HEK293 (cell line): ENCODE measurements around the gene DDX25.

ENCODE experiments used
- CTCF ChIA-PET: fragments of 350-600 bp; formaldehyde crosslinking; extraction: SDS; loops from one replicate; lab custom pipeline; 2021; ENCODE audit warnings: antibody characterized with exemption; lab: Yijun Ruan, JAX
- POLR2A ChIA-PET: fragments of 300-600 bp; formaldehyde crosslinking; extraction: SDS; loops from one replicate; lab custom pipeline; 2020; ENCODE audit warnings: antibody characterized with exemption, inconsistent platforms; lab: Yijun Ruan, JAX
- H3K27ac ChIP-seq: fragments of 200-500 bp; sonication (Bioruptor generic); 2 replicates; pipeline ENCODE4 v1.5.1; 2014; ENCODE audit warnings: low read depth, low read length, control low read depth, inconsistent platforms; ENCODE audit errors: extremely low read depth
- H3K36me3 ChIP-seq, 2 experiments: fragments of 200-500 bp in 1 of 2; sonication (Bioruptor generic) in 1 of 2; 1 replicate in 1 of 2; 2 replicates in 1 of 2; pipeline ENCODE4 v1.5.1; 2014 to 2017; ENCODE audit warnings: inconsistent platforms in 2 of 2, low read length in 2 of 2; ENCODE audit not compliant: control insufficient read depth in 2 of 2, insufficient read depth in 1 of 2
- H3K4me1 ChIP-seq: fragments of 200-500 bp; sonication (Bioruptor generic); 2 replicates; pipeline ENCODE4 v1.5.1; 2014; ENCODE audit warnings: mild to moderate bottlenecking, low read length, inconsistent platforms; ENCODE audit not compliant: control insufficient read depth, insufficient read depth
- H3K4me3 ChIP-seq: 2 replicates; pipeline ENCODE4 v1.5.1; 2011; ENCODE audit warnings: low read depth, mild to moderate bottlenecking, control low read depth, low read length, moderate library complexity
- H3K9me3 ChIP-seq: fragments of 200-500 bp; sonication (Bioruptor generic); 2 replicates; pipeline ENCODE4 v1.5.1; 2014; ENCODE audit warnings: low read depth, low read length, inconsistent platforms; ENCODE audit not compliant: control insufficient read depth, insufficient read depth
- MYNN ChIP-seq: fragments of 450-650 bp; formaldehyde crosslinking; IDR thresholded peaks from 2 replicates; pipeline ENCODE4 v1.5.1; 2016; ENCODE audit warnings: missing biosample characterization, missing genetic modification characterization, borderline replicate concordance
- SP3 ChIP-seq: fragments of 450-650 bp; formaldehyde crosslinking; IDR thresholded peaks from 2 replicates; pipeline ENCODE4 v1.5.1; 2016; ENCODE audit warnings: missing biosample characterization, missing genetic modification characterization
- YY2 ChIP-seq: fragments of 450-650 bp; formaldehyde crosslinking; IDR thresholded peaks from 2 replicates; pipeline ENCODE4 v1.5.1; 2016; ENCODE audit warnings: missing biosample characterization, missing genetic modification characterization
- ZBTB11 ChIP-seq: fragments of 450-650 bp; formaldehyde crosslinking; conservative IDR thresholded peaks from 2 replicates; pipeline ENCODE4 v1.5.1; 2016; ENCODE audit warnings: low read depth, missing biosample characterization, missing genetic modification characterization
- ZEB2 ChIP-seq: fragments of 450-650 bp; formaldehyde crosslinking; IDR thresholded peaks from 2 replicates; pipeline ENCODE4 v1.5.1; 2016; ENCODE audit warnings: missing biosample characterization, missing genetic modification characterization
- ZIC2 ChIP-seq: fragments of 450-650 bp; formaldehyde crosslinking; IDR thresholded peaks from 2 replicates; pipeline ENCODE4 v1.5.1; 2016; ENCODE audit warnings: missing biosample characterization, missing genetic modification characterization
- ZNF114 ChIP-seq: fragments of 450-650 bp; formaldehyde crosslinking; IDR thresholded peaks from 2 replicates; pipeline ENCODE4 v1.5.0; 2017; ENCODE audit warnings: missing biosample characterization, missing genetic modification characterization
- ZNF121 ChIP-seq: fragments of 450-650 bp; formaldehyde crosslinking; IDR thresholded peaks from 2 replicates; pipeline ENCODE4 v1.5.1; 2016; ENCODE audit warnings: missing biosample characterization, missing genetic modification characterization
- ZNF133 ChIP-seq: fragments of 450-650 bp; formaldehyde crosslinking; IDR thresholded peaks from 2 replicates; pipeline ENCODE4 v1.5.1; 2016; ENCODE audit warnings: missing biosample characterization, missing genetic modification characterization
- ZNF19 ChIP-seq: fragments of 450-650 bp; formaldehyde crosslinking; IDR thresholded peaks from 2 replicates; pipeline ENCODE4; 2016; ENCODE audit warnings: missing biosample characterization, missing genetic modification characterization, low read depth
- ZNF202 ChIP-seq: fragments of 450-650 bp; formaldehyde crosslinking; IDR thresholded peaks from 2 replicates; pipeline ENCODE4 v1.5.1; 2016; ENCODE audit warnings: missing biosample characterization, missing genetic modification characterization, borderline replicate concordance
- ZNF24 ChIP-seq: fragments of 450-650 bp; formaldehyde crosslinking; IDR thresholded peaks from 2 replicates; pipeline ENCODE4 v1.5.1; 2016; ENCODE audit warnings: missing biosample characterization, missing genetic modification characterization
- ZNF529 ChIP-seq: fragments of 450-650 bp; formaldehyde crosslinking; IDR thresholded peaks from 2 replicates; pipeline ENCODE4 v1.5.1; 2017; ENCODE audit warnings: missing genetic modification characterization, missing biosample characterization; ENCODE audit not compliant: insufficient replicate concordance
- ZNF654 ChIP-seq: fragments of 450-650 bp; formaldehyde crosslinking; IDR thresholded peaks from 2 replicates; pipeline ENCODE4 v1.5.1; 2016; ENCODE audit warnings: low read depth, missing biosample characterization, missing genetic modification characterization
- ZNF768 ChIP-seq: fragments of 450-650 bp; formaldehyde crosslinking; IDR thresholded peaks from 2 replicates; pipeline ENCODE4 v1.5.1; 2018; ENCODE audit warnings: missing biosample characterization, mild to moderate bottlenecking, missing genetic modification characterization
- ZNF791 ChIP-seq: fragments of 450-650 bp; formaldehyde crosslinking; IDR thresholded peaks from 2 replicates; pipeline ENCODE4 v1.5.1; 2016; ENCODE audit warnings: missing biosample characterization, missing genetic modification characterization
- ZNF843 ChIP-seq: fragments of 450-650 bp; formaldehyde crosslinking; IDR thresholded peaks from 2 replicates; pipeline ENCODE4 v1.5.1; 2016; ENCODE audit warnings: missing biosample characterization, missing genetic modification characterization
- TF ChIP-seq, protein P1 (sequence below): fragments of 450-650 bp; formaldehyde crosslinking; IDR thresholded peaks from 2 replicates; pipeline ENCODE4 v1.5.0; 2017; ENCODE audit warnings: missing biosample characterization, missing genetic modification characterization, borderline replicate concordance
- TF ChIP-seq, protein P2 (sequence below): fragments of 450-650 bp; formaldehyde crosslinking; IDR thresholded peaks from 2 replicates; pipeline ENCODE4; 2016; ENCODE audit warnings: missing biosample characterization, missing genetic modification characterization
- TF ChIP-seq, protein P3 (sequence below): fragments of 450-650 bp; formaldehyde crosslinking; IDR thresholded peaks from 2 replicates; pipeline ENCODE4 v1.5.1; 2016; ENCODE audit warnings: missing biosample characterization, missing genetic modification characterization
- TF ChIP-seq, protein P4 (sequence below): fragments of 450-650 bp; formaldehyde crosslinking; IDR thresholded peaks from 2 replicates; pipeline ENCODE4 v1.5.1; 2016; ENCODE audit warnings: missing biosample characterization, missing genetic modification characterization

The DDX25 gene

DNA sequence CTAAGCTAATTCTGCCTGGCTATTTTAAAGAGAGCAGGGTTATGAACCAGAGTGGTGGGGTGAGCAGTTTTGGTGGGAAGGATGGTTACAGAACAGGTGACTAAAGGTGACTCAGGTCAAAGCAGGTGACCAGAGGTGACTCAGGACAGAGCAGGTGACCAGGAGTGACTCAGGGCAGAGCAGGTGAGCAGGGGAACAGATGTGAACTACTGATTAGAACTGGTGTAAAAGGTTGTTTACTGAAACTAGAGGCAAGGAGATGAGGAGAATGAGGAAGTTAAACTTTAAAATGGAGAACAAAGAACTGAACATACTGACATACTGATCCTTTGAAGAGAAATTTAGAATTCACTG lies 32.2 kb upstream of the DDX25 start (continued):
- TF ChIP-seq, protein P1, sequence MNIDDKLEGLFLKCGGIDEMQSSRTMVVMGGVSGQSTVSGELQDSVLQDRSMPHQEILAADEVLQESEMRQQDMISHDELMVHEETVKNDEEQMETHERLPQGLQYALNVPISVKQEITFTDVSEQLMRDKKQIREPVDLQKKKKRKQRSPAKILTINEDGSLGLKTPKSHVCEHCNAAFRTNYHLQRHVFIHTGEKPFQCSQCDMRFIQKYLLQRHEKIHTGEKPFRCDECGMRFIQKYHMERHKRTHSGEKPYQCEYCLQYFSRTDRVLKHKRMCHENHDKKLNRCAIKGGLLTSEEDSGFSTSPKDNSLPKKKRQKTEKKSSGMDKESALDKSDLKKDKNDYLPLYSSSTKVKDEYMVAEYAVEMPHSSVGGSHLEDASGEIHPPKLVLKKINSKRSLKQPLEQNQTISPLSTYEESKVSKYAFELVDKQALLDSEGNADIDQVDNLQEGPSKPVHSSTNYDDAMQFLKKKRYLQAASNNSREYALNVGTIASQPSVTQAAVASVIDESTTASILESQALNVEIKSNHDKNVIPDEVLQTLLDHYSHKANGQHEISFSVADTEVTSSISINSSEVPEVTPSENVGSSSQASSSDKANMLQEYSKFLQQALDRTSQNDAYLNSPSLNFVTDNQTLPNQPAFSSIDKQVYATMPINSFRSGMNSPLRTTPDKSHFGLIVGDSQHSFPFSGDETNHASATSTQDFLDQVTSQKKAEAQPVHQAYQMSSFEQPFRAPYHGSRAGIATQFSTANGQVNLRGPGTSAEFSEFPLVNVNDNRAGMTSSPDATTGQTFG (tag by site-specific recombination) = no peak
- TF ChIP-seq ZNF843 = no peak
- TF ChIP-seq ZNF768 (tag by site-specific recombination) = no peak
- TF ChIP-seq, protein P2, sequence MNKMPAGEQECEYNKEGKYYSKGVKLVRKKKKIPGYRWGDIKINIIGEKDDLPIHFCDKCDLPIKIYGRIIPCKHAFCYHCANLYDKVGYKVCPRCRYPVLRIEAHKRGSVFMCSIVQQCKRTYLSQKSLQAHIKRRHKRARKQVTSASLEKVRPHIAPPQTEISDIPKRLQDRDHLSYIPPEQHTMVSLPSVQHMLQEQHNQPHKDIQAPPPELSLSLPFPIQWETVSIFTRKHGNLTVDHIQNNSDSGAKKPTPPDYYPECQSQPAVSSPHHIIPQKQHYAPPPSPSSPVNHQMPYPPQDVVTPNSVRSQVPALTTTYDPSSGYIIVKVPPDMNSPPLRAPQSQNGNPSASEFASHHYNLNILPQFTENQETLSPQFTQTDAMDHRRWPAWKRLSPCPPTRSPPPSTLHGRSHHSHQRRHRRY = no peak
- no peak for TF ChIP-seq MYNN (tag by site-specific recombination)
- no peak for TF ChIP-seq ZBTB11 (tag by site-specific recombination)

DNA sequence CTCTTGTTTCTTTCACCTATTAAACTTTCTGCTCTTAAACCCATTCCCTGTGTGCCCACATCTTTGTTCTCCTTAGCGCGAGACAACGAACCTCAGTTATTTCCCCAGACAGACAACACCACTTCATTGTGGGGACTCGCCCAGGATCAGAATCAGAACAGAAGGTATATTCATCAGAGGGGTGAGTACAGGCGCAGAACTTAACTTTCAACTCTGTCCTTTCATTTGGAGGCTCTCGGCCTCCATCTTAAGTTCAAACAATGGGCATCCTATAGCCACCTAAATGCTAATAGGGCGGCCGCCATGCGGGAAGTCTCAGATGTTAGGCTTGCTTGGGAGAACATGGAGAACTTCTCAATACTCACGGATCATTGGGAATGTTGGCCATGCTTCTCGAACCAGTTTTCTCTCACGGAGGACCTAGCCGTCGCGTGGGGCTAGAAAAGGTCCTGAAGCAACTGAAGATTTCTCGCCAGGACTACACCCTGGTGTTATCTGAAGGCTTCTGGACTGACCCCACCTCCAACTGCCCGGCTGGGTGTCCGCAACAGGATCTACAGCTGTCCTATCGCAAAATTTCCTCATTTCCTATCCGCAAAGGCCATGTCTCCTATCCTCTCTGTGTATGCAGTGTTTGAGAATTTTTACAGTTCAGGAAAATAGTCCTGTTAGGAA lies 30.3 kb upstream of the DDX25 start:
- no peaks in the 10 kb centered on the region for H3K36me3 ChIP-seq
- no peak overlapping the region for H3K4me3 ChIP-seq
- no peak overlapping the region for H3K27ac ChIP-seq
- no peaks in the 10 kb centered on the region for H3K4me1 ChIP-seq
- H3K9me3 ChIP-seq = no peaks in the 10 kb centered on the region
- TF ChIP-seq ZNF24 (no peak), ZNF791 (tag by site-specific recombination) (no peak), ZNF529 (tag by site-specific recombination) (no peak), ZNF202 (no peak), ZEB2 (tag by site-specific recombination) (no peak), ZIC2 (tag by site-specific recombination) (no peak), ZNF654 (tag by site-specific recombination) (no peak), ZNF121 (tag by site-specific recombination) (no peak), ZNF843 (no peak), ZNF114 (tag by site-specific recombination) (no peak), YY2 (no peak), ZNF19 (no peak), ZNF133 (tag by site-specific recombination) (no peak), SP3 (no peak)
- TF ChIP-seq, protein P3, sequence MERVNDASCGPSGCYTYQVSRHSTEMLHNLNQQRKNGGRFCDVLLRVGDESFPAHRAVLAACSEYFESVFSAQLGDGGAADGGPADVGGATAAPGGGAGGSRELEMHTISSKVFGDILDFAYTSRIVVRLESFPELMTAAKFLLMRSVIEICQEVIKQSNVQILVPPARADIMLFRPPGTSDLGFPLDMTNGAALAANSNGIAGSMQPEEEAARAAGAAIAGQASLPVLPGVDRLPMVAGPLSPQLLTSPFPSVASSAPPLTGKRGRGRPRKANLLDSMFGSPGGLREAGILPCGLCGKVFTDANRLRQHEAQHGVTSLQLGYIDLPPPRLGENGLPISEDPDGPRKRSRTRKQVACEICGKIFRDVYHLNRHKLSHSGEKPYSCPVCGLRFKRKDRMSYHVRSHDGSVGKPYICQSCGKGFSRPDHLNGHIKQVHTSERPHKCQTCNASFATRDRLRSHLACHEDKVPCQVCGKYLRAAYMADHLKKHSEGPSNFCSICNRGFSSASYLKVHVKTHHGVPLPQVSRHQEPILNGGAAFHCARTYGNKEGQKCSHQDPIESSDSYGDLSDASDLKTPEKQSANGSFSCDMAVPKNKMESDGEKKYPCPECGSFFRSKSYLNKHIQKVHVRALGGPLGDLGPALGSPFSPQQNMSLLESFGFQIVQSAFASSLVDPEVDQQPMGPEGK (tag by site-specific recombination) = no peak
- TF ChIP-seq, protein P4, sequence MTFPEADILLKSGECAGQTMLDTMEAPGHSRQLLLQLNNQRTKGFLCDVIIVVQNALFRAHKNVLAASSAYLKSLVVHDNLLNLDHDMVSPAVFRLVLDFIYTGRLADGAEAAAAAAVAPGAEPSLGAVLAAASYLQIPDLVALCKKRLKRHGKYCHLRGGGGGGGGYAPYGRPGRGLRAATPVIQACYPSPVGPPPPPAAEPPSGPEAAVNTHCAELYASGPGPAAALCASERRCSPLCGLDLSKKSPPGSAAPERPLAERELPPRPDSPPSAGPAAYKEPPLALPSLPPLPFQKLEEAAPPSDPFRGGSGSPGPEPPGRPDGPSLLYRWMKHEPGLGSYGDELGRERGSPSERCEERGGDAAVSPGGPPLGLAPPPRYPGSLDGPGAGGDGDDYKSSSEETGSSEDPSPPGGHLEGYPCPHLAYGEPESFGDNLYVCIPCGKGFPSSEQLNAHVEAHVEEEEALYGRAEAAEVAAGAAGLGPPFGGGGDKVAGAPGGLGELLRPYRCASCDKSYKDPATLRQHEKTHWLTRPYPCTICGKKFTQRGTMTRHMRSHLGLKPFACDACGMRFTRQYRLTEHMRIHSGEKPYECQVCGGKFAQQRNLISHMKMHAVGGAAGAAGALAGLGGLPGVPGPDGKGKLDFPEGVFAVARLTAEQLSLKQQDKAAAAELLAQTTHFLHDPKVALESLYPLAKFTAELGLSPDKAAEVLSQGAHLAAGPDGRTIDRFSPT (tag by site-specific recombination) = no peak
- ChIA-PET POLR2A (no interaction called here), CTCF (interaction anchor here (0.5 to 1.9 kb wide), 5 partner anchors 14 to 247 kb away, joined by 3 to 7 read pairs (median 3); no protein-coding TSS in a partner anchor)
